ENCODE data around the gene AQP5. TPM values are rescaled to one million over a fixed set of nuclear protein-coding genes. Genes with fewer than 3 reads are reported as not detected.

The AQP5 gene
- total RNA-seq, 1 experiment from 2014 or later = not detected

DNA sequence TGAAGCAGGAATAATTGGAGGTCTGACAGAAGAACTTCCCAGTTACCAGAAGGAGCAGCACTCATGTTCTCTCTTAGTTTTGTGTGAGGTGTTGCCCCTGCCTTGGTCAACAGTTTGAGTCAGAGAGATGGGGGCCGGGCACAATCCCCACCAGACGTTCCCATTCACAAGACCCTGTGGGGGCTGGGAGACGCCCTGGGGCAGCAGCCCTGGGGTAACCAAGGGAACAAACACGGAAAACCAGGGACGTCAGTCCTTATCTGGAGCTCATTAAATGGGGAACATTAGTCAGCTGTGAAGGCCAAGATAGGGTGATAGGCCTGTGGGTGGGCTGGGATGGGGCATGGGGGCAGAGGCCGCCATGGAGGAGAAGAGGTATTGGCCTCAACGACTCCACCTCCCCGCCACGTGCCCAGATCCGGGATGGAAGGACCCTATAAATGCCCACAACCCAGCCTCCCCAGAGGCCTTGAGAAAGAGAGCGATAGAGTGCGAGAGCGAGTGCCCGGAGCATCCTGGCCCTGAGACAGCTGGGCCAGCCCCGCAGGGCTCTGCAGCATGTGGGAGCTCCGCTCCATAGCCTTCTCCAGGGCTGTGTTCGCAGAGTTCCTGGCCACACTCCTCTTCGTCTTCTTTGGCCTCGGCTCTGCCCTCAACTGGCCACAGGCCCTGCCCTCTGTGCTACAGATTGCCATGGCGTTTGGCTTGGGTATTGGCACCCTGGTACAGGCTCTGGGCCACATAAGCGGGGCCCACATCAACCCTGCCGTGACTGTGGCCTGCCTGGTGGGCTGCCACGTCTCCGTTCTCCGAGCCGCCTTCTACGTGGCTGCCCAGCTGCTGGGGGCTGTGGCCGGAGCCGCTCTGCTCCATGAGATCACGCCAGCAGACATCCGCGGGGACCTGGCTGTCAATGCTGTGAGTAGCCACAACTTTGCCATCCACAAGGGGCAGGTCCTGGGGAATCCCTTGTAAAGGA lies 11.1 kb upstream of the AQP5 start, which contains the start of gene AQP2:
TSS of gene AQP2 (plus strand) at position 465 of the 979 bp plus-strand sequence. CDS start at position 559, 94 bp downstream.
- DNase-seq (ENCODE audit: low spot score) = no peak

DNA sequence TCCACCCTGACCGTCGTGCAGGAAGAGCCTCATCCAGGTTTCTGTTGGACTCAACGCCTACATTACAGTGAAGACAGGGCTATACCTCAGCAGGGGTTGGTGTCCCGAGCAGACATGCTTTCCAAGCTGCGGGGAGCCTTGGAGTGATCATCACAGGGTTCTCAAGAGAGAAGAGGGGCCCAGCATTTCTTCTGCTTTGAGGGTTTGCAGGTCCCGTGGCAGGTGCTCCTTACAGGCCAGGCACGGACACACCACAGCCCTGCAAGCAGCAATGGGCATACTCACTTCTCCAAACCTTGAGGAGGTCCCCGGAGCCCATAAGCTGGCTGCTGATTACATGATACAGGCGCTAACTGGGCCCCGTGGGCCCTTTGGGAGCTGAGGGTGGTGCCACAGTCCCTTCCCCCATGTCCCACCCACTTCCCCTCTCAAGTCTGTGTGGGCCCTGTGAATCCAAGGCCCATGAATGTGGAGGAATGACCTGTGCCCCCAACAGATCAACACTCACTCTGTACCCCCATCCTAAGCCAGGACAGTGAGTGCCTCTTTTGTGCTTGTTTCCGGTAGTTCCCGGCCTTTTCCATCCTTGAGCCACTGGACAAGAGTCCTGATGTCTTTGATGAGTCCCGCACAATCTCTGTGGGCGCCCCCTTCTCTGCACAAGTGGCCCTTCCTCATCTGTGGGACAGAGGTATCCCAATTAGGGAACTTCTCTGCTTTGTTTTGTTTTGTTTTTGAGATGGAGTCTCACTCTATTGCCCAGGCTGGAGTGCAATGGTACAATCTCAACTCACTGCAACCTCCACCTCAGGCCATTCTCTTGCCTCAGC lies 10.0 kb upstream of the AQP5 start:
- no peak for DNase-seq (ENCODE audit: low spot score)

DNA sequence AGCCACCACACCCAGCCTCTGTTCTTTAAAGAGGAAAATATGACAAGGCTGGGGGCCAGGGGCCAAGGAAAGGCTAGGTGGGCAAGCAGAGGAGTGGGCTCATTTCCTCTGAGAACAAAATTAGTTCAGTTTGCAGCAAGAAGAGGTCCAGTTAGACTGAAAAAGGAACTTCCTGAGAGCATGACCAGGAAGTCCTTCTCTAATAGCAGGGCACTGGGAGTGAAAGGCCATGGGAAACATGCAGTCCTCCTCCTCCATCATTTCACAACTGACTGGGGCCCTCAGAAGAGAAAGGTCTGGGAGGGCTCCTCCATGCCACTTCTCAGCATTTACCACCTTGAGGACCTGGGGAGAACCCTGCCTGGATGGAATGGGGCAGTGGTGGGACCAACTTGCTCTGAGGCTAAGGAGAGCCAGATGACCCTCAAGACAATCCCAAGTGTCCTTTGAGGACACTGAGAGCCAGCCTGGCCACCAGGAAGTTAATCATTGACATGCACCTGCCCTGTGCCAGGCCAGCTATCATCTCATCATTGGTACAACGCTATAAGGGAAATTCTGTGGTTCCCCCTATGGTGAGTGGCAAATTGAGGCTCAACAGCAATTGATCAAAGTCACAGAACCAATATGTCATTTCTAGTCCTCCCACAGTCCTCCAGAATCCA lies 9.1 kb upstream of the AQP5 start:
- no peak for DNase-seq (ENCODE audit: low spot score)

DNA sequence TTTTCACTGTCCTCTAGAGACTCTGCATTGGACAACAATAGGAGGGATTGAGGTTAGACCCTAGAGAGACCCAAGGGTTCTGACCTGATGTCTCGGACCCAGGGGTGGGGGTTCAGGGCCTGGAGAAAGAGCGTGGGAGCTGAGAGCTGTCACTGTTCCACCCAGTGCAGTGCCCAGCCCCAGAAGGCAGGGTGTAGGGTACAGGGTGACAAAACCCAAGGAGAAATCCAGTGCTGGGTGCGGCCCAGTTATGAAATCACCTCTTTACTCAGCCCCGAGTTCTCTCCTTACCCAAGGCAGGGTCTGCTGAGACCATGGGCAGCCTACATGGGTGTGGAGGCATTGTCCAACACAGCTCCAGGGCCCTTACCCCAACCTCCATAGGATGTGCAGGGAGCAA lies 8.5 kb upstream of the AQP5 start:
- no peak for DNase-seq (ENCODE audit: low spot score)

DNA sequence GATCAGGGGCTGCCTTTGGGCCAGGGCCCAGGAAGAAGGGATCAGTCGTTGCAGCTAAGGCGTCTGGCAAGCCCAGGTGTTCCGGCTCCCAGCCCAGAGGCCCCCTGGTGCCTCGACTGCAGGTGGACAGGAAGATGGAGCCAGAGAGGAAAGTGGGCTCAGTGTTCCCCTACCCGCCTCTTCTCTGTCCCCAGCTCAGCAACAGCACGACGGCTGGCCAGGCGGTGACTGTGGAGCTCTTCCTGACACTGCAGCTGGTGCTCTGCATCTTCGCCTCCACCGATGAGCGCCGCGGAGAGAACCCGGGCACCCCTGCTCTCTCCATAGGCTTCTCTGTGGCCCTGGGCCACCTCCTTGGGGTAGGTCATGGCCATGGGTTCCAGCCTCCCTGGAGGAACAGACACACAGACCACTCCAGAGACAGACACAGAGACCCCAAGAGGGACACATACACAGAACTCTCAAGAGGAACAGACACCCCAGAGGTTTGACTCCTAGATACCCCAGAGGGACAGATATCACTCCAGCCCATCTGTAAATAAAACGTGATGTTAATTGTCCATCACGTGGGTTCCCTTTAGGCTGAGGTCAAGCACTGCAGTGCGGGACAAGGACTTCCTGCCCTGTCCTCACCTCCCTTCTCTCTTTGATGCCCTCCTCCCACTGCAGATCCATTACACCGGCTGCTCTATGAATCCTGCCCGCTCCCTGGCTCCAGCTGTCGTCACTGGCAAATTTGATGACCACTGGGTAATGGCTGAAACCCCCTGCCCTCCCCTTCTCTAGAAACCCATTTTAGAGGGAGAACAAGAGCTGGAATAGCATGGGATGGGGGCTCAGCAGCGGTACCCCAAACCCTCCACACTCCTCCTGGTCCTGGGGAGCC lies 7.5 kb upstream of the AQP5 start:
- no peak for DNase-seq (ENCODE audit: low spot score)

DNA sequence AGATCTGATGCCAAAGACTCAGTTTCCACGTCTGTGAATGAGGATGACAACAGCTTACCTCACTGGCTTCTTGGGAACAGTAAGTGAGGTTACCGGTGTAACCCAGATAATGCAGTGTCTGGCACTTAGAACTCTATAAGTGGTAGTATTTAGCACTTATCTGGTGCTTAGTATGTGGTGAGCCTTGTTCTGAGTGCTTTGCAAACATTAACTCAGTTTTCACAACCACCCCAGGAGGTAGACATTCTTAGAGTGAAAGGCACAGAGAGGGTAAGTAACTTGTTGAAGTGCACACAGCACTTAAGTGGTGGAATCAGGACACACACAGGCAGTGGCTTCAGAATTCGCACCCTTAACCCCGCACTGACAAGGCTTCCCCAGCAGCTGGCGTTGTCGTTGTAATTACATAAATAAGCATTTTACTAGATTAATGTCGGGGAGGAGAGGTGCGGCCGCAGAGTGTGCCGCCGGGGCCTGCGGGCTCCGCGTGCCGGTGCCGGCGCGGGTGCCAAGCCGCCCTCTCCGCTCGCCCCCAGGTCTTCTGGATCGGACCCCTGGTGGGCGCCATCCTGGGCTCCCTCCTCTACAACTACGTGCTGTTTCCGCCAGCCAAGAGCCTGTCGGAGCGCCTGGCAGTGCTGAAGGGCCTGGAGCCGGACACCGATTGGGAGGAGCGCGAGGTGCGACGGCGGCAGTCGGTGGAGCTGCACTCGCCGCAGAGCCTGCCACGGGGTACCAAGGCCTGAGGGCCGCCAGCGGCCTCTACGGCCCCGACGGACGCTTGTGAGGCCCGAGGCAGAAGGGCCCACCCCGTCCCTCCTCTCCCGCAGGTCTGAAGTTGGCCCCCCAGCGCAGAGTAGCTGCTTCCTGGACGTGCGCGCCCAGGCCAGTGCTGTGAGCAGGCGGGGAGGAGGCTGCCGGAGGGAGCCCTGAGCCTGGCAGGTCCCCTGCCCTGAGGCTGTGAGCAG lies 6.5 kb upstream of the AQP5 start:
- DNase-seq (ENCODE audit: low spot score) = no peak

DNA sequence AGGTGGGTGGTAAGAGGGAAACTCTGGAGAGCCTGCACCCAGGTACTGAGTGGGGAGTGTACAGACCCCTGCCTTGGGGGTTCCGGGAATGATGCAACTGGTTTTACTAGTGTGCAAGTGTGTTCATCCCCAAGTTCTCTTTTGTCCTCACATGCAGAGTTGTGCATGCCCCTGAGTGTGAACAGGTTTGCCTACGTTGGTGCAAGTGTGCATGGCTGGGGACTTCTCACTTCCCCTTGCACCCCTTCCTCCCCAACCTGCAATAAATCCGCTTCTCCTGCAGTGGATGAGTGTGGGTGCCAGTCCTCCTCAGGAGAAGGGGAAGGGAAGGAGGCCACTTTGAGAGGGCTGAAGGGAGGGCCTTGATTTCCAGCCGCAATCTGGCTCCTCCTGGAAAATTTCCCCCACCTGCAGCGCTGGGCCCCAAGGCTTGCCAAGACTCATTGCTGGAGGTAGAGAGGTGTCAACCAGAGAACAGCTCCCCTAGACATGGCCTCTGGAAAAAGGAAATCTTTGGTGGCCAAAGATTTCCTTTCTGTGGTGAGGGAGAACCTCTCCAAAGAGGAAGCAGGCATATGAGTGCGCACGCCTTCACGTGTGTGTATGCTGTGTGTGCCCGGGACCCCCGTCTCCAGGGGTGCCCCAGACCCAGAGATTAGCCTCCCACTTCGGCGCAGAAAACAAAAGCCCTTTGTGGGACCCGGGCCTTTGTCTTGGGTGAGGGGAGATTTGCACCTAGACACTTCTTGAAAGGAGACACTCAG lies 5.6 kb upstream of the AQP5 start:
- no peak for DNase-seq (ENCODE audit: low spot score)

DNA sequence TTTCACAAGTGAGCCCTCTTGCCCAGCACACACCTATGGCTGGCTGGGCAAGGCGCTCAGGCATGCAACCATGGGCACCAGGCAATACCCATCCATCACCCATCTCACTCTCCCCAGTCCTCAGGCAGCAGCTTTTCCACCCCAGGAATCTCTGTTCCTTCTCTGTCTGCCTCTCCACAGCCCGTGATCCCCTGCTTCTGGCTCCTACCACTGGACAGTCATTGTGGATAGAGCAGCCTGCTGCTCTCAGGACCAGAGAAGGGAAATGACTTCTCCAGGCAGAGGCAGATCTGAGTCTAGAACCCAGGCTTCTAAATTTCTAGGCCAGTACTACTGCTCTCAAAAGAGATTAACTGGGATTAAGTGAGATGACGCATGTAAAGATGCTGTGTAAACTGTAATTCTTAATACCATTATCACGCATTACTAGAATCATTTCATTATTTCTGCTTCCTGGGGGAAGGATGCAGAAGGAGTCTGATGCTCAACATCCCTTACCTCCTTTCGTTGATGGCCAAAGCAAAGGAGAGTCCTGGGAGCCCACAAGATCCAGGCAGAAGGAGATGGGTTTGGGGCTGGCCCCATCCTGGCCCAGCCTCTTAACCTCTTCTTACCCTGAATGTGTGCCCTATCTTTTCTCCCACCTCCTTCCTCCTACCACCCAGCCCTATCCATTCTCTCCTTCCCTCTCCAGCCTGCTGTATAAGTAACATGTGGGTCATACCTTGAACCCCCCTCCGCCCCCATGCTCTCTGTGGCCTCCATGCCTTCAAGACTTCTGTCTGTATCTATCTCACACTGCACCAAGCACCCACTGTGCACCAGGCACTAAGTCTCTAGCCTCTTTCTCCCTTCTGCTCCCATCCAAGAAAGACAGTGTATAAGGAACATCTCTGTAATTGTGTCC lies 4.8 kb upstream of the AQP5 start:
- DNase-seq (ENCODE audit: low spot score) = no peak

DNA sequence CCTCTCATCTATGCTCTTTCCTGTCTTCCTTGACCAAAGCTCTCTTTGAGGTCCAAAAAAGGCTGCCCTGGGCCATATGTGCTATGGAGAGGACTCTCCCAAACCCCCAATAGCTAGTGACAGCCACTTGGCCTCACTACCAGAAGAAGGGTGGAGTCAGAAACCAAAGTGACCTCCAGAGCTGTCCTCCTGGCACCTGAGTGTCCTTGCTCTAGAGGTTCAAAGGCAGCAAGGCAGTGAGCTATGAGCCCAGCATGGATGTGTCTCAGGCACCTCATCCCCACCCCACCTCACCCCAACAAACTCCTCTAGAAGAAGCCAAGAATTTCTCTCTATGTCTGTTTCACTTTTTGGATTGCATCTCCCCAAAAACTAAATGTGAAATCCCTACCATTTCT lies 4.1 kb upstream of the AQP5 start:
- no peak for DNase-seq (ENCODE audit: low spot score)

DNA sequence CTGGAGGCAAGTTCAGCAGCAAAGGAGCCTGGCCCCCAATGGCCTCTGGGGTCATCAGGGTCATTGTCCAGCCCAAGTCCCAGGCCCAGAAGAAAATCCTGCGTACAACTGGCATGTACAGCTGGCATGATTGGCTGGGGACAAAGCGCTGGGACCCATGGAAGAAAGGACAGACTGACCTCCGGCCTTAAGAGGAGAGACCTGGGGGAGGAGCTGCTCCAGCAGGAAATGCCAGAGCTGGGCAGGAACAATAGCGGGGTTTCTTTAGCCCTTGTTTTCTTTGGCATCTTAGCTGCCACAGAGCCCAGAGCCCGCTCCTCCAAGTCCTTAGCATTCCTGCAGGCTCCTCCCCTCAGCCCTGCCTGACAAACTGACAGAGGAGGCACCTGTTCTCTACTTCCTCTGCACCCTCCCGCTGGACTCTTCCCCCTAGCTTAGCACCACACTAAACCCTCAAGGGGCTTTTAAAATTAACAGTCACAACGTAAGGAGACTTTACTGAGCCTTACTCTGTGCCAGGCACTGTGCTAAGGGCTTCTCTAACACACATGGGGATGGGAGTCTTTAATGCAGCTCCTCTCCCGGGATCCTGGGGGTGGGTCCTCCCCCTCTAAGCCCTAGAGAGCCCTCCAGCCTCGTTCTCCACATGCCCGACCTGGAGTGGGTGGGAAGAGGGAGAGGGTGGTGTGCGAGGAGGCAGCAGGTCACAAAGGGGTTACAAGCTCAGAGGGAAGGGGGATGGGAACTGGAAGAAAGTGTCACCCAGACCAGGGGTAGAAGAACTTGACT lies 1.8 kb upstream of the AQP5 start:
- DNase-seq (ENCODE audit: low spot score) = peak; percentile 34

DNA sequence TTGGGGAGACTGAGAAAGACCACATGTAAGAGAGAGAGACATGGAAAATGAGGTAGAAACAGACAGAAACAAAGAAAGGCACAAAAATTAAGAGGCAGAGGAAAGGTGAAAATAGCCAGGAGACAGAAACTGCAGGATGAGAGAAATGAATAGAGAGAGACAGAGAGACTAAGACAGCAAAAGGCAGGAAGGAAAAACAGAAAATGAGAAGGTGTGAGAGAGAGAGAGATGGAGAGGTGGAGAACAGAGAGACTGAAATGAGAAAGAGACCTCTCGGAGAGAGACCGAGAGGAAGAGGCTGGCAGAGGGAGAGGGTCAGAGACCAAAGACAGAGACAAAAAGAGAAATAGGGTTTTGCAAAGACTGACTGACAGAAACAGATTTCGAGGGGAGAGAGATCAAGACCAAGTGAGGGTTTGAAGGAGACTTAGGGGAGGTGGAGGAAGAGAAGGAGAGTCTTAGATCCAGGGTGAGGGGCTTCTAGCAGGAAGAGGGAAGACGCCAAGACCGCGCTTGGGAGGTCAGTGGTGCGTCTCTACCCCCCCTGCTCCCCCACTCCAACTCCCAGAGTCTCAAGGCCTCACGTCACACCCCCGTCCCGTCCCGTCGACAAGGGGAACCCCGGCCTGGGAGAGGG lies 1.1 kb upstream of the AQP5 start:
- no peak for DNase-seq (ENCODE audit: low spot score)

DNA sequence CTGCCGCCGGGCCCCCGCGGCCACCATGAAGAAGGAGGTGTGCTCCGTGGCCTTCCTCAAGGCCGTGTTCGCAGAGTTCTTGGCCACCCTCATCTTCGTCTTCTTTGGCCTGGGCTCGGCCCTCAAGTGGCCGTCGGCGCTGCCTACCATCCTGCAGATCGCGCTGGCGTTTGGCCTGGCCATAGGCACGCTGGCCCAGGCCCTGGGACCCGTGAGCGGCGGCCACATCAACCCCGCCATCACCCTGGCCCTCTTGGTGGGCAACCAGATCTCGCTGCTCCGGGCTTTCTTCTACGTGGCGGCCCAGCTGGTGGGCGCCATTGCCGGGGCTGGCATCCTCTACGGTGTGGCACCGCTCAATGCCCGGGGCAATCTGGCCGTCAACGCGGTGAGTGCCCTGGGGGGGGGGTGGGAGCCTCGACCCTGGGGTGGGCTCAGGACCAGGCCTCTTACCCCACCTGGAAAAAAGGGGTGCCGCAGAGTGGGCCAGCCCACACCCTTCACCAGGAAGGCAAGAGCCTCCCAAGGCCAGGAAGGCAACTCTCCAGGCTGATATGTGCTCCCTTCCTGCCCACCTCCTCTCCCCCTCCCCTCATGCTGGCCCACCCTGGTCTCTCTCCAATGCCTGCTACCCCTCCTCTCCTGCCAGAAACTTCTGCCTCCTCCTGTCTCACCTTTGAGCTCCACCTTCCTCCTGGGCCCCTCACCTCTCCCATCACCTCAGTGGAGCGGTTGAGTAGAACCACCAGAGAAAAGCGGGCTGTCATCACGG lies 507 bp downstream of the AQP5 start:
- no peak for DNase-seq (ENCODE audit: low spot score)

DNA sequence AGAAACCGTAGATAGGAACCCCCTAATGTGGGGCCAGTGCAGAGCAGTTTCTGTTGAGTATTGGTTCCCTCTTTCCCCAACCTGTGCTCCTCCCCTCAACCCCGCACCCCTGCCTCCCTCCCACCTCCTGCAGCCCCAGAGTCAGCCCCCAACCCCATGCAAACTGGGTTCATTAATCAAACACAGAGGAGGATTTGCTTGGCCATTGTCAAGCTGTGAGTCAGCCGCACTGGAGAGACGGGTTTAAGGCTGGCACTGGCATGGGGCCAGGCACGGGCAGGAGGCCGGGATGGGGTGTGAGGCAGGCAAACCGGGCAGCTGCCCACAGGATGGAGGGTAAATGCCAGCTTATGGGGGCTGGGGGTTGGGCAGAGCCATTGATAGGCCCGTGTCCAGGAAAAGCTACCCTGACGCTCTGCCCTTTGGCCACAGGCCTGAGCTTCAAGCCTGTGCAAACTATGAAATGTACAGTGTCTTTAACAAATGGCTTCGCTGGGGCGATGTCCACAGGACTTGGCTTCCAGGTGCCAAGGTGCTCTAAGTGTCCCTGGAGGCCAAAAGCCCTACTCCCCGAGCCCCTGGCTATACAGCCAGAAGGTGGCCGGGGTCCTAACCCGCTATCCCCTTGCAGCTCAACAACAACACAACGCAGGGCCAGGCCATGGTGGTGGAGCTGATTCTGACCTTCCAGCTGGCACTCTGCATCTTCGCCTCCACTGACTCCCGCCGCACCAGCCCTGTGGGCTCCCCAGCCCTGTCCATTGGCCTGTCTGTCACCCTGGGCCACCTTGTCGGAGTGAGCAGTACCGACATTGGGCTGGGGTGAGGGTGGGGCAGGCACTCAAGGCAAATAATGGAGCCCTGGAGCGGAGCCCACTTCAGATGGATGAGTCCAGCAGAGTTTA lies 1.4 kb downstream of the AQP5 start:
- peak; percentile 74 for DNase-seq (ENCODE audit: low spot score)

DNA sequence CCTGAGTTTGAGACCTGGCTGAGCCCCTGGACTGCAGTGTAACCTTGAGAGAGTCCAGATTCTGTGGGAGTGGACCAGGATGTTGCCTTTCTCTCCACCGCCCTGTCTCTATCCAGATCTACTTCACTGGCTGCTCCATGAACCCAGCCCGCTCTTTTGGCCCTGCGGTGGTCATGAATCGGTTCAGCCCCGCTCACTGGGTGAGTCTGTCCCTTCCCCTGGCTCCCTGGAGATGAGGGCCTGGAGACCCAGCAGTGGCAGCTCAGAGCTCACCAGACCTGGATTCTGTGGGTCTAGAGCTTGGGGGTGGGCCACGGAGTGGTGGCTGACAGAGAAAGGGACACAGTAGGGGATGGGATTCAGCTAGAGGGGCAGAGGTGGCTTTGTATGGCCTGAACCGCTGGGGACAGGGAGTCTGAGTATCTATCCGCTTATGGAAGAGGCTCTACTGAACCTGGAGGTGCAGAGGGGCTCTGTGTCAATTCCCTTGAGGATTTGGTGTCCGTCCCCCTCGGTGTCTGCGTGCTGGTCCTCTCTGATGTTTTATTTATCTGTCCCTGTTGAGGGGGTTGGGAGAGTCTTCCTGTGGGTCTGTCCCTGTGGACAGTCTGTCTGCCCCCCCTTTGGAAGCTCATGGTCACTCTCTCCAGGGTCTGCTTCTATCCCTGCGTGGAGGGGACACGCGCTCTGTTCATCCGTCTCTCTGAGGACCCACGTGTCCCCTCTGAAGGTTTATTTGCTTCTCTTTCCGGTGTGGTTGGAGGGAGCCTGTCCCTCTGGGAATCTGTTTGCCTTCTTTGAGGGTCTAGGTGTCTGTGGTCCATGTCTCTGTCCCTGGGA lies 2.5 kb downstream of the AQP5 start:
- DNase-seq (ENCODE audit: low spot score) = no peak

Measured in H4 (cell line).